HepG2 (cell line): ENCODE data around the gene SDC1. TPM values are rescaled to one million over a fixed set of nuclear protein-coding genes. Genes with fewer than 3 reads are reported as not detected.
A peak's percentile ranks its signal among the peaks of the same experiment; 100 is the strongest.

Experiments
- CENPX ChIP-seq: sonication (generic); formaldehyde crosslinking; IDR thresholded peaks from 2 replicates; pipeline ENCODE4 v1.9.0; 2021; ENCODE audit warnings: mild to moderate bottlenecking, missing genetic modification reagents, moderate library complexity
- CREB1 ChIP-seq, 2 experiments: fragments of 450-650 bp in 1 of 2; IDR thresholded peaks; 2 replicates each; pipeline ENCODE4 v1.6.1; 2016 to 2017; ENCODE audit warnings: control low read depth in 1 of 2, mild to moderate bottlenecking in 1 of 2, missing compliant biosample characterization in 1 of 2, missing genetic modification characterization in 1 of 2
- ETV6 ChIP-seq: sonication (generic); formaldehyde crosslinking; conservative IDR thresholded peaks from 2 replicates; pipeline ENCODE4 v1.4.0; 2020; ENCODE audit warnings: missing genetic modification reagents
- HNRNPLL ChIP-seq: fragments of 200-400 bp; formaldehyde crosslinking; IDR thresholded peaks from 2 replicates; pipeline ENCODE4 v1.6.1; 2017; ENCODE audit warnings: mild to moderate bottlenecking, low read depth, low read length; ENCODE audit not compliant: poor library complexity, severe bottlenecking
- MEF2D ChIP-seq: sonication (generic); formaldehyde crosslinking; IDR thresholded peaks from 2 replicates; pipeline ENCODE4 v1.5.1; 2020; ENCODE audit warnings: mild to moderate bottlenecking, missing genetic modification reagents
- NR2F2 ChIP-seq: IDR thresholded peaks from 2 replicates; pipeline ENCODE4 v1.6.1; 2012; ENCODE audit warnings: low read depth, inconsistent platforms, borderline replicate concordance
- REXO4 ChIP-seq: sonication (generic); formaldehyde crosslinking; IDR thresholded peaks from 2 replicates; pipeline ENCODE4 v1.8.0; 2022; ENCODE audit warnings: missing genetic modification reagents, mild to moderate bottlenecking, borderline replicate concordance
- SRY ChIP-seq: sonication (generic); formaldehyde crosslinking; IDR thresholded peaks from 2 replicates; pipeline ENCODE4 v1.8.0; 2022; ENCODE audit warnings: mild to moderate bottlenecking, missing genetic modification reagents
- ZNF143 ChIP-seq: sonication (generic); formaldehyde crosslinking; IDR thresholded peaks from 2 replicates; pipeline ENCODE4 v1.4.0; 2020; ENCODE audit warnings: missing genetic modification reagents
- ZNF430 ChIP-seq: sonication (generic); formaldehyde crosslinking; IDR thresholded peaks from 2 replicates; pipeline ENCODE4 v1.9.0; 2021; ENCODE audit warnings: mild to moderate bottlenecking, missing genetic modification reagents
- ZNF431 ChIP-seq: sonication (generic); formaldehyde crosslinking; IDR thresholded peaks from 2 replicates; pipeline ENCODE4 v1.9.0; 2022; ENCODE audit warnings: missing genetic modification reagents, low read depth, mild to moderate bottlenecking, borderline replicate concordance
- ZNF546 ChIP-seq: sonication (generic); formaldehyde crosslinking; conservative IDR thresholded peaks from 2 replicates; pipeline ENCODE4 v1.8.1; 2023; ENCODE audit warnings: mild to moderate bottlenecking, missing genetic modification reagents
- ZNF670 ChIP-seq: sonication (generic); formaldehyde crosslinking; IDR thresholded peaks from 2 replicates; pipeline ENCODE4 v1.8.0; 2022; ENCODE audit warnings: mild to moderate bottlenecking, missing genetic modification reagents, borderline replicate concordance
- polyA plus RNA-seq, 8 experiments: library from polyadenylated mRNA; depleted of rRNA in 3 of 8; stranded (reverse) in 7 of 8; unstranded in 1 of 8; fragments of >200 nt; fragmentation: Illumina TruSeq in 4 of 8; extraction: Trizol in 4 of 8; gene quantifications; 2 replicates each; pipeline versions ENCODE4 v1.2.1 to v1.2.3, GENCODE V29; 2011 to 2016; ENCODE audit warnings: low read depth in 4 of 8, missing spikeins in 1 of 8, mixed read lengths in 1 of 8; ENCODE audit not compliant: insufficient read depth in 1 of 8
- total RNA-seq, 5 experiments: library from RNA; depleted of rRNA; stranded (reverse); fragments of >200 nt; fragmentation: Illumina TruSeq; extraction: Trizol; gene quantifications; 2 replicates each; pipeline ENCODE4 v1.2.3, GENCODE V29; 2016; ENCODE audit warnings: low read depth in 1 of 5
- TF ChIP-seq, protein P1 (sequence below): sonication (generic); formaldehyde crosslinking; IDR thresholded peaks from 2 replicates; pipeline ENCODE4 v1.4.0; 2020; ENCODE audit warnings: missing genetic modification reagents, mild to moderate bottlenecking, borderline replicate concordance
- TF ChIP-seq, protein P2 (sequence below): sonication (generic); formaldehyde crosslinking; IDR thresholded peaks from 2 replicates; pipeline ENCODE4 v1.8.0; 2022; ENCODE audit warnings: mild to moderate bottlenecking, missing genetic modification reagents, moderate library complexity
- TF ChIP-seq, protein P3 (sequence below): sonication (generic); formaldehyde crosslinking; IDR thresholded peaks from 2 replicates; pipeline ENCODE4 v1.5.0; 2020; ENCODE audit warnings: mild to moderate bottlenecking, missing genetic modification reagents, moderate library complexity
- TF ChIP-seq, protein P4 (sequence below): IDR thresholded peaks from 2 replicates; pipeline ENCODE4 v1.6.1; 2016; ENCODE audit warnings: mild to moderate bottlenecking, missing biosample characterization, missing genetic modification reagents
- TF ChIP-seq, protein P5 (sequence below): sonication (generic); formaldehyde crosslinking; IDR thresholded peaks from 2 replicates; pipeline ENCODE4 v1.9.0; 2022; ENCODE audit warnings: low read depth, missing genetic modification reagents

The SDC1 gene
- total and polyA plus RNA-seq, 2 of the 13 experiments (the other 11 are each of a cell fraction or from before 2014, with no cell fraction given), result 108 to 119 TPM

DNA sequence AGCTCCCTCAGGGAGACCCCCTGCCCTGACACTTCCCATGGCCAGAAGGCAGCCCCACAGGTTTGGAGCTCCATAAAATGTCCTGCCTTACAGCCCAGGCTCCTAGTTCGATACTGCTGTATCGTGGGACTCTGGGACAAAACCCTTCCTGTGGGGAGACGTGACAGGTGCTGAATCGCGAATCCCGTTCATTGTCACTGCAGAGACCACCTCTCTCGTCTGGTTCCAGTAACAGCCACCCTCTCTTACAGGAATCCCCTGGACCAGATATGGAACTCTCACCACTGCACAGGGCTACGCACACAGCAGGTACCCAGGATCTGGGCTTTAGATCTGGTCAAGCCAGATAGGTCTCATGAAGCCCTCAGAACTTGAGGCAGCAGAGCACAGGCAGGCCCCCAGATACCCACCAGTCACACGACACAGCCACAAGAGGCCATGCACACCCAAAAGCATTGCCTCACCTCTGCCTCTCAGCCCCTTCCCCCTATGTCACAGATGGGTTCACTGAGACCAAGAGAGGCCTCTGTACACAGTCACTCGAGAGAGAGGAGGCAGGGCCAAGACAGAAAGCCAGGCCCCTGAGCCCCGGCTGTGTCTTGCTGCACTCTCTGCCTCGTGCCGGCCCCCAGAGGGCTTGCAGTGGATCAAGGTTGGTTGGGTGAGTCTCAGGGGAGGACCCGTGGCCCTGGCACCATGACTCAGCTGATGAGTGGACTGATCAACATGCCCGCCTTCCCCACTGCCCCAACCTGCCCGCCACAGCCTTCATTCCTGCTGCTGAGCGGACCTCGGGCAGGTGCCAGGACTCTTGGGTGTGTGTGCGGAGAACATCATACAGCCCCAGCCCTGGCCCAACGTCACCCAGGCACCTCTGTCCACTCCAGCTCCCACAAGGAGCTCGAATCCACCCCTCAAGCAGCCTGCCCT lies 7.6 kb downstream of the SDC1 start (continued):
- TF ChIP-seq, protein P1, sequence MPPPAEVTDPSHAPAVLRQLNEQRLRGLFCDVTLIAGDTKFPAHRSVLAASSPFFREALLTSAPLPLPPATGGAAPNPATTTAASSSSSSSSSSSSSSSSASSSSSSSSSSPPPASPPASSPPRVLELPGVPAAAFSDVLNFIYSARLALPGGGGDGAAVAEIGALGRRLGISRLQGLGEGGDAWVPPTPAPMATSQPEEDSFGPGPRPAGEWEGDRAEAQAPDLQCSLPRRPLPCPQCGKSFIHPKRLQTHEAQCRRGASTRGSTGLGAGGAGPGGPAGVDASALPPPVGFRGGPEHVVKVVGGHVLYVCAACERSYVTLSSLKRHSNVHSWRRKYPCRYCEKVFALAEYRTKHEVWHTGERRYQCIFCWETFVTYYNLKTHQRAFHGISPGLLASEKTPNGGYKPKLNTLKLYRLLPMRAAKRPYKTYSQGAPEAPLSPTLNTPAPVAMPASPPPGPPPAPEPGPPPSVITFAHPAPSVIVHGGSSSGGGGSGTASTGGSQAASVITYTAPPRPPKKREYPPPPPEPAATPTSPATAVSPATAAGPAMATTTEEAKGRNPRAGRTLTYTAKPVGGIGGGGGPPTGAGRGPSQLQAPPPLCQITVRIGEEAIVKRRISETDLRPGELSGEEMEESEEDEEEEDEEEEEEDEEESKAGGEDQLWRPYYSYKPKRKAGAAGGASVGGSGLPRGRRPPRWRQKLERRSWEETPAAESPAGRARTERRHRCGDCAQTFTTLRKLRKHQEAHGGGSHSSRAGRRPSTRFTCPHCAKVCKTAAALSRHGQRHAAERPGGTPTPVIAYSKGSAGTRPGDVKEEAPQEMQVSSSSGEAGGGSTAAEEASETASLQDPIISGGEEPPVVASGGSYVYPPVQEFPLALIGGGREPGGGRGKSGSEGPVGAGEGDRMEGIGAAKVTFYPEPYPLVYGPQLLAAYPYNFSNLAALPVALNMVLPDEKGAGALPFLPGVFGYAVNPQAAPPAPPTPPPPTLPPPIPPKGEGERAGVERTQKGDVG (CRISPR knock-in tag), result no peak
- TF ChIP-seq SRY (CRISPR knock-in tag) (0 out of 2 replicates have a peak, but pooled peaks have one; percentile 49), CENPX (CRISPR knock-in tag) (no peak), ZNF431 (CRISPR knock-in tag) (no peak), ZNF670 (no peak), ETV6 (CRISPR knock-in tag) (no peak), REXO4 (no peak), NR2F2 (no peak), ZNF430 (CRISPR knock-in tag) (no peak), HNRNPLL (no peak), MEF2D (CRISPR knock-in tag) (no peak), ZNF546 (CRISPR knock-in tag) (no peak), ZNF143 (CRISPR knock-in tag) (no peak), CREB1 (IDR thresholded peaks at IDR 0.05) (no peak), CREB1 (CRISPR knock-in tag; IDR thresholded peaks at IDR 0.05) (no peak)
- TF ChIP-seq, protein P2, sequence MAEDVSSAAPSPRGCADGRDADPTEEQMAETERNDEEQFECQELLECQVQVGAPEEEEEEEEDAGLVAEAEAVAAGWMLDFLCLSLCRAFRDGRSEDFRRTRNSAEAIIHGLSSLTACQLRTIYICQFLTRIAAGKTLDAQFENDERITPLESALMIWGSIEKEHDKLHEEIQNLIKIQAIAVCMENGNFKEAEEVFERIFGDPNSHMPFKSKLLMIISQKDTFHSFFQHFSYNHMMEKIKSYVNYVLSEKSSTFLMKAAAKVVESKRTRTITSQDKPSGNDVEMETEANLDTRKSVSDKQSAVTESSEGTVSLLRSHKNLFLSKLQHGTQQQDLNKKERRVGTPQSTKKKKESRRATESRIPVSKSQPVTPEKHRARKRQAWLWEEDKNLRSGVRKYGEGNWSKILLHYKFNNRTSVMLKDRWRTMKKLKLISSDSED (CRISPR knock-in tag), result no peak
- TF ChIP-seq, protein P3, sequence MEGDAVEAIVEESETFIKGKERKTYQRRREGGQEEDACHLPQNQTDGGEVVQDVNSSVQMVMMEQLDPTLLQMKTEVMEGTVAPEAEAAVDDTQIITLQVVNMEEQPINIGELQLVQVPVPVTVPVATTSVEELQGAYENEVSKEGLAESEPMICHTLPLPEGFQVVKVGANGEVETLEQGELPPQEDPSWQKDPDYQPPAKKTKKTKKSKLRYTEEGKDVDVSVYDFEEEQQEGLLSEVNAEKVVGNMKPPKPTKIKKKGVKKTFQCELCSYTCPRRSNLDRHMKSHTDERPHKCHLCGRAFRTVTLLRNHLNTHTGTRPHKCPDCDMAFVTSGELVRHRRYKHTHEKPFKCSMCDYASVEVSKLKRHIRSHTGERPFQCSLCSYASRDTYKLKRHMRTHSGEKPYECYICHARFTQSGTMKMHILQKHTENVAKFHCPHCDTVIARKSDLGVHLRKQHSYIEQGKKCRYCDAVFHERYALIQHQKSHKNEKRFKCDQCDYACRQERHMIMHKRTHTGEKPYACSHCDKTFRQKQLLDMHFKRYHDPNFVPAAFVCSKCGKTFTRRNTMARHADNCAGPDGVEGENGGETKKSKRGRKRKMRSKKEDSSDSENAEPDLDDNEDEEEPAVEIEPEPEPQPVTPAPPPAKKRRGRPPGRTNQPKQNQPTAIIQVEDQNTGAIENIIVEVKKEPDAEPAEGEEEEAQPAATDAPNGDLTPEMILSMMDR (CRISPR knock-in tag), result no peak
- TF ChIP-seq, protein P4, sequence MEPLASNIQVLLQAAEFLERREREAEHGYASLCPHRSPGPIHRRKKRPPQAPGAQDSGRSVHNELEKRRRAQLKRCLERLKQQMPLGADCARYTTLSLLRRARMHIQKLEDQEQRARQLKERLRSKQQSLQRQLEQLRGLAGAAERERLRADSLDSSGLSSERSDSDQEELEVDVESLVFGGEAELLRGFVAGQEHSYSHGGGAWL (CRISPR knock-in tag), result no peak
- TF ChIP-seq, protein P5, sequence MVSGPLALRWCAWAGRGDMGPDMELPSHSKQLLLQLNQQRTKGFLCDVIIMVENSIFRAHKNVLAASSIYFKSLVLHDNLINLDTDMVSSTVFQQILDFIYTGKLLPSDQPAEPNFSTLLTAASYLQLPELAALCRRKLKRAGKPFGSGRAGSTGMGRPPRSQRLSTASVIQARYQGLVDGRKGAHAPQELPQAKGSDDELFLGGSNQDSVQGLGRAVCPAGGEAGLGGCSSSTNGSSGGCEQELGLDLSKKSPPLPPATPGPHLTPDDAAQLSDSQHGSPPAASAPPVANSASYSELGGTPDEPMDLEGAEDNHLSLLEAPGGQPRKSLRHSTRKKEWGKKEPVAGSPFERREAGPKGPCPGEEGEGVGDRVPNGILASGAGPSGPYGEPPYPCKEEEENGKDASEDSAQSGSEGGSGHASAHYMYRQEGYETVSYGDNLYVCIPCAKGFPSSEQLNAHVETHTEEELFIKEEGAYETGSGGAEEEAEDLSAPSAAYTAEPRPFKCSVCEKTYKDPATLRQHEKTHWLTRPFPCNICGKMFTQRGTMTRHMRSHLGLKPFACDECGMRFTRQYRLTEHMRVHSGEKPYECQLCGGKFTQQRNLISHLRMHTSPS, result peak; percentile 89
